Measurements from ENCODE around the gene IRF9. TPM values are rescaled to one million over a fixed set of nuclear protein-coding genes. Genes with fewer than 3 reads are reported as not detected.

The IRF9 gene
- total and polyA plus RNA-seq, 2 of the 13 experiments (the other 11 are each of a cell fraction or from before 2014, with no cell fraction given), result 14.9 to 49.7 TPM

DNA sequence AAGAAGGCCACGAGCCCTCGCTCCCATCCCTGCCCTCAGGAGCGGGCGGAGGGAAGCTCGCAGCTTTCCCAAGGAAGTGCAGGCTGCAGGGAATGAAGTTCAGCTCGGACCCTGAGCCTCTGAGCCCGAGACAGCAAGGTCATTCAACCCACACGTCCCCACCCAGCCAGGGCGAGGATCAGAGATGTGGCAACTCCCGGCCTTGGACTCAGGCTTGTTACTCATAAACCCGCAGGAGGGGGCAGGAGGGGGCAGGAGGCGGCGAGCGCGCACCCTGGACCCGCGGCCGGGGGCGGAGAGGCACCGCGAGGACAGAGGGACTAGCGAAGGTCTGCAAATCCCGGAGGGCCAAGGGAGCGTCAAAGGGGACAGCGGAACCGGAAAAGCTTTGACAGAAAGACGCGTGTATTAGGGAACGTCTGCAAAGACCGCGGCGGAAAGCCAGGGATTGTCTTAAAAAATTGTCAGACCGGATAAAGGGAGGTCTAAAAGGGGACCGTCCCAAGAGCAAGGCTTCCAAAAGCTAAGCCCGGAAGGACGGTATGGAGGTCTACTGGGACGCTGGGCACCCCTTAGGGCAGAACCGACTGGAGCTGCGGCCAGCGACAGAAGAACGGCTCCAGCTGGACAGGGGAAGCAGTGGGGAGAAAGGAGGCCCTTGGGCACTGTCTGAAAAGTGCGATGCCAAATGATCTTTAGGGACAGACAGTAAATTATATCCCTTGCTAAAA is 47.1 kb upstream of the IRF9 start (continued):
- TF ChIP-seq, protein P1, sequence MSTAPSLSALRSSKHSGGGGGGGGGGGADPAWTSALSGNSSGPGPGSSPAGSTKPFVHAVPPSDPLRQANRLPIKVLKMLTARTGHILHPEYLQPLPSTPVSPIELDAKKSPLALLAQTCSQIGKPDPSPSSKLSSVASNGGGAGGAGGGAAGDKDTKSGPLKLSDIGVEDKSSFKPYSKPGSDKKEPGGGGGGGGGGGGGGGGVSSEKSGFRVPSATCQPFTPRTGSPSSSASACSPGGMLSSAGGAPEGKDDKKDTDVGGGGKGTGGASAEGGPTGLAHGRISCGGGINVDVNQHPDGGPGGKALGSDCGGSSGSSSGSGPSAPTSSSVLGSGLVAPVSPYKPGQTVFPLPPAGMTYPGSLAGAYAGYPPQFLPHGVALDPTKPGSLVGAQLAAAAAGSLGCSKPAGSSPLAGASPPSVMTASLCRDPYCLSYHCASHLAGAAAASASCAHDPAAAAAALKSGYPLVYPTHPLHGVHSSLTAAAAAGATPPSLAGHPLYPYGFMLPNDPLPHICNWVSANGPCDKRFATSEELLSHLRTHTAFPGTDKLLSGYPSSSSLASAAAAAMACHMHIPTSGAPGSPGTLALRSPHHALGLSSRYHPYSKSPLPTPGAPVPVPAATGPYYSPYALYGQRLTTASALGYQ (CRISPR knock-in tag; IDR thresholded peaks at IDR 0.05), result peak; percentile 95
- TF ChIP-seq, protein P2, sequence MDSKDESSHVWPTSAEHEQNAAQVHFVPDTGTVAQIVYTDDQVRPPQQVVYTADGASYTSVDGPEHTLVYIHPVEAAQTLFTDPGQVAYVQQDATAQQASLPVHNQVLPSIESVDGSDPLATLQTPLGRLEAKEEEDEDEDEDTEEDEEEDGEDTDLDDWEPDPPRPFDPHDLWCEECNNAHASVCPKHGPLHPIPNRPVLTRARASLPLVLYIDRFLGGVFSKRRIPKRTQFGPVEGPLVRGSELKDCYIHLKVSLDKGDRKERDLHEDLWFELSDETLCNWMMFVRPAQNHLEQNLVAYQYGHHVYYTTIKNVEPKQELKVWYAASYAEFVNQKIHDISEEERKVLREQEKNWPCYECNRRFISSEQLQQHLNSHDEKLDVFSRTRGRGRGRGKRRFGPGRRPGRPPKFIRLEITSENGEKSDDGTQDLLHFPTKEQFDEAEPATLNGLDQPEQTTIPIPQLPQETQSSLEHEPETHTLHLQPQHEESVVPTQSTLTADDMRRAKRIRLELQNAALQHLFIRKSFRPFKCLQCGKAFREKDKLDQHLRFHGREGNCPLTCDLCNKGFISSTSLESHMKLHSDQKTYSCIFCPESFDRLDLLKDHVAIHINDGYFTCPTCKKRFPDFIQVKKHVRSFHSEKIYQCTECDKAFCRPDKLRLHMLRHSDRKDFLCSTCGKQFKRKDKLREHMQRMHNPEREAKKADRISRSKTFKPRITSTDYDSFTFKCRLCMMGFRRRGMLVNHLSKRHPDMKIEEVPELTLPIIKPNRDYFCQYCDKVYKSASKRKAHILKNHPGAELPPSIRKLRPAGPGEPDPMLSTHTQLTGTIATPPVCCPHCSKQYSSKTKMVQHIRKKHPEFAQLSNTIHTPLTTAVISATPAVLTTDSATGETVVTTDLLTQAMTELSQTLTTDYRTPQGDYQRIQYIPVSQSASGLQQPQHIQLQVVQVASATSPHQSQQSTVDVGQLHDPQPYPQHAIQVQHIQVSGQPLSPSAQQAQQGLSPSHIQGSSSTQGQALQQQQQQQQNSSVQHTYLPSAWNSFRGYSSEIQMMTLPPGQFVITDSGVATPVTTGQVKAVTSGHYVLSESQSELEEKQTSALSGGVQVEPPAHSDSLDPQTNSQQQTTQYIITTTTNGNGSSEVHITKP (CRISPR knock-in tag; IDR thresholded peaks at IDR 0.05; ENCODE audit: low read depth), result peak; percentile 92; the same call in 1 of the 2 replicates
- TF ChIP-seq XBP1 (CRISPR knock-in tag; IDR thresholded peaks at IDR 0.05) (peak; percentile 87; the same call in 1 of the 2 replicates), FOXC1 (CRISPR knock-in tag; IDR thresholded peaks at IDR 0.05; ENCODE audit: borderline replicate concordance) (peak; percentile 92; the same call in 1 of the 2 replicates), ZNF704 (CRISPR knock-in tag; IDR thresholded peaks at IDR 0.05; ENCODE audit: borderline replicate concordance) (peak; percentile 95), ZNF280B (CRISPR knock-in tag; IDR thresholded peaks at IDR 0.05; ENCODE audit: borderline replicate concordance) (peak; percentile 72; the same call in 1 of the 2 replicates), ZNF468 (CRISPR knock-in tag; IDR thresholded peaks at IDR 0.05) (peak; percentile 93; the same call in 1 of the 2 replicates), ZNF253 (CRISPR knock-in tag; IDR thresholded peaks at IDR 0.05; ENCODE audit: borderline replicate concordance) (peak; percentile 89; the same call in 1 of the 2 replicates), BRCA1 (CRISPR knock-in tag; IDR thresholded peaks at IDR 0.05) (peak; percentile 99), ZFP41 (CRISPR knock-in tag; IDR thresholded peaks at IDR 0.05; ENCODE audit: borderline replicate concordance) (peak; percentile 85; the same call in 1 of the 2 replicates), ZFP36L1 (CRISPR knock-in tag; IDR thresholded peaks at IDR 0.05) (peak; percentile 96; the same call in 1 of the 2 replicates), KLF6 (CRISPR knock-in tag; IDR thresholded peaks at IDR 0.05) (peak; percentile 99)
- TF ChIP-seq, protein P3, sequence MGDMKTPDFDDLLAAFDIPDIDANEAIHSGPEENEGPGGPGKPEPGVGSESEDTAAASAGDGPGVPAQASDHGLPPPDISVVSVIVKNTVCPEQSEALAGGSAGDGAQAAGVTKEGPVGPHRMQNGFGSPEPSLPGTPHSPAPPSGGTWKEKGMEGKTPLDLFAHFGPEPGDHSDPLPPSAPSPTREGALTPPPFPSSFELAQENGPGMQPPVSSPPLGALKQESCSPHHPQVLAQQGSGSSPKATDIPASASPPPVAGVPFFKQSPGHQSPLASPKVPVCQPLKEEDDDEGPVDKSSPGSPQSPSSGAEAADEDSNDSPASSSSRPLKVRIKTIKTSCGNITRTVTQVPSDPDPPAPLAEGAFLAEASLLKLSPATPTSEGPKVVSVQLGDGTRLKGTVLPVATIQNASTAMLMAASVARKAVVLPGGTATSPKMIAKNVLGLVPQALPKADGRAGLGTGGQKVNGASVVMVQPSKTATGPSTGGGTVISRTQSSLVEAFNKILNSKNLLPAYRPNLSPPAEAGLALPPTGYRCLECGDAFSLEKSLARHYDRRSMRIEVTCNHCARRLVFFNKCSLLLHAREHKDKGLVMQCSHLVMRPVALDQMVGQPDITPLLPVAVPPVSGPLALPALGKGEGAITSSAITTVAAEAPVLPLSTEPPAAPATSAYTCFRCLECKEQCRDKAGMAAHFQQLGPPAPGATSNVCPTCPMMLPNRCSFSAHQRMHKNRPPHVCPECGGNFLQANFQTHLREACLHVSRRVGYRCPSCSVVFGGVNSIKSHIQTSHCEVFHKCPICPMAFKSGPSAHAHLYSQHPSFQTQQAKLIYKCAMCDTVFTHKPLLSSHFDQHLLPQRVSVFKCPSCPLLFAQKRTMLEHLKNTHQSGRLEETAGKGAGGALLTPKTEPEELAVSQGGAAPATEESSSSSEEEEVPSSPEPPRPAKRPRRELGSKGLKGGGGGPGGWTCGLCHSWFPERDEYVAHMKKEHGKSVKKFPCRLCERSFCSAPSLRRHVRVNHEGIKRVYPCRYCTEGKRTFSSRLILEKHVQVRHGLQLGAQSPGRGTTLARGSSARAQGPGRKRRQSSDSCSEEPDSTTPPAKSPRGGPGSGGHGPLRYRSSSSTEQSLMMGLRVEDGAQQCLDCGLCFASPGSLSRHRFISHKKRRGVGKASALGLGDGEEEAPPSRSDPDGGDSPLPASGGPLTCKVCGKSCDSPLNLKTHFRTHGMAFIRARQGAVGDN (CRISPR knock-in tag; IDR thresholded peaks at IDR 0.05), result peak; percentile 98
- TF ChIP-seq, protein P4, sequence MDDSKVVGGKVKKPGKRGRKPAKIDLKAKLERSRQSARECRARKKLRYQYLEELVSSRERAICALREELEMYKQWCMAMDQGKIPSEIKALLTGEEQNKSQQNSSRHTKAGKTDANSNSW (CRISPR knock-in tag; IDR thresholded peaks at IDR 0.05; ENCODE audit: borderline replicate concordance), result no peak; the same call in 1 of the 2 replicates

Data from HepG2 (cell line).